NCI-H2196 (cell line): Measurements from ENCODE around the gene HOXD12.

Source experiments
- DNase-seq: peaks from one replicate; lab custom pipeline; 2025; ENCODE audit not compliant: unreplicated experiment; lab: John Stamatoyannopoulos, UW

HOXD12 gene

GRCh38 chr2:176099728-176100546 is at the start of gene HOXD12:
Gene HOXD12 (plus strand): TSS chr2:176099795. CDS start chr2:176099802, 7 bp downstream.
- DNase-seq = no peak

GRCh38 chr2:176056406-176056805 is 43.2 kb upstream of the HOXD12 start:
- peak; percentile 76 for DNase-seq

- no peak for DNase-seq
Observed at GRCh38 chr2:176063958-176064357, 35.6 kb upstream of the HOXD12 start.

- DNase-seq = no peak
Observed at GRCh38 chr2:176066645-176067588, 32.7 kb upstream of the HOXD12 start.

GRCh38 chr2:176067589-176068418 is 31.8 kb upstream of the HOXD12 start:
- DNase-seq = no peak

GRCh38 chr2:176068419-176068832 is 31.2 kb upstream of the HOXD12 start:
- no peak for DNase-seq

GRCh38 chr2:176071330-176072291 is 28.0 kb upstream of the HOXD12 start:
- DNase-seq = no peak

GRCh38 chr2:176072292-176072669 is 27.3 kb upstream of the HOXD12 start:
- DNase-seq = no peak

GRCh38 chr2:176072951-176073904 is 26.4 kb upstream of the HOXD12 start:
- no peak for DNase-seq

- no peak for DNase-seq
Observed at GRCh38 chr2:176074919-176075425, 24.6 kb upstream of the HOXD12 start.

GRCh38 chr2:176075481-176075880 is 24.1 kb upstream of the HOXD12 start:
- no peak for DNase-seq

GRCh38 chr2:176076063-176076462 is 23.5 kb upstream of the HOXD12 start:
- no peak for DNase-seq

GRCh38 chr2:176076796-176077195 is 22.8 kb upstream of the HOXD12 start:
- DNase-seq = no peak

GRCh38 chr2:176078541-176079284 is 20.9 kb upstream of the HOXD12 start:
- DNase-seq = no peak

GRCh38 chr2:176079285-176079830 is 20.2 kb upstream of the HOXD12 start:
- DNase-seq = no peak

- DNase-seq = no peak
Observed at GRCh38 chr2:176079831-176080539, 19.6 kb upstream of the HOXD12 start.
